HG03039 (cell line): ENCODE measurements around the gene MIGA1.
"Not testable (repeated sequence)": the region's sequence is repeated elsewhere in the genome, so short reads cannot be mapped to it uniquely, and the experiment has no call there.

Experiments
- ATAC-seq: cut with Tn5 transposase; IDR thresholded peaks from one replicate; pipeline ENCODE4 v1.9.1; 2021; ENCODE audit warnings: mild to moderate bottlenecking, moderate library complexity; ENCODE audit not compliant: unreplicated experiment

Gene MIGA1

GRCh38 chr1:77797991-77798390 lies 18.5 kb downstream of the MIGA1 start:
- no peak for ATAC-seq

- ATAC-seq = no peak
These were observed 22.6 kb downstream of the MIGA1 start for GRCh38 chr1:77802026-77802425.

- no peak for ATAC-seq
These were observed 23.9 kb downstream of the MIGA1 start for GRCh38 chr1:77803371-77803770.

- not testable (repeated sequence) for ATAC-seq
These were observed 30.5 kb downstream of the MIGA1 start for GRCh38 chr1:77809787-77810462.

GRCh38 chr1:77811589-77811988 lies 32.1 kb downstream of the MIGA1 start:
- not testable (repeated sequence) for ATAC-seq

- ATAC-seq = no peak
These were observed 38.1 kb downstream of the MIGA1 start for GRCh38 chr1:77817368-77818209.

- no peak for ATAC-seq
These were observed 40.7 kb downstream of the MIGA1 start for GRCh38 chr1:77820121-77820520.

- ATAC-seq = no peak
These were observed 44.6 kb downstream of the MIGA1 start for GRCh38 chr1:77824079-77824478.

GRCh38 chr1:77824694-77825093 lies 45.2 kb downstream of the MIGA1 start:
- ATAC-seq = no peak

- no peak for ATAC-seq
These were observed 45.8 kb downstream of the MIGA1 start for GRCh38 chr1:77825131-77825709.

- ATAC-seq = not testable (repeated sequence)
These were observed 47.4 kb downstream of the MIGA1 start for GRCh38 chr1:77826851-77827250.

GRCh38 chr1:77828098-77828497 lies 48.6 kb downstream of the MIGA1 start:
- no peak for ATAC-seq

GRCh38 chr1:77829851-77830250 lies 50.4 kb downstream of the MIGA1 start:
- no peak for ATAC-seq

GRCh38 chr1:77830946-77831345 lies 51.5 kb downstream of the MIGA1 start:
- no peak for ATAC-seq

GRCh38 chr1:77831566-77831965 lies 52.1 kb downstream of the MIGA1 start:
- ATAC-seq = no peak

- ATAC-seq = no peak
These were observed 52.7 kb downstream of the MIGA1 start for GRCh38 chr1:77831976-77832711.

- no peak for ATAC-seq
These were observed 53.5 kb downstream of the MIGA1 start for GRCh38 chr1:77832901-77833300.

GRCh38 chr1:77833521-77834100 lies 54.2 kb downstream of the MIGA1 start:
- no peak for ATAC-seq

- no peak for ATAC-seq
These were observed 55.4 kb downstream of the MIGA1 start for GRCh38 chr1:77834771-77835334.

GRCh38 chr1:77841574-77841973 lies 62.1 kb downstream of the MIGA1 start:
- no peak for ATAC-seq

- ATAC-seq = no peak
These were observed 66.5 kb downstream of the MIGA1 start for GRCh38 chr1:77845951-77846350.
